Neural progenitor cell (in vitro differentiated cells): Measurements from ENCODE around the gene CHST8. TPM values are rescaled to one million over a fixed set of nuclear protein-coding genes. Genes with fewer than 3 reads are reported as not detected.

ENCODE experiments used
- DNase-seq: peaks from one replicate; pipeline ENCODE4 v3.0.0-alpha.2; 2016; ENCODE audit warnings: low spot score
- H2AFZ ChIP-seq: fragments of 200-600 bp; sonication (generic); replicated peaks from 2 replicates; pipeline ENCODE4 v1.6.1; 2016; ENCODE audit warnings: antibody characterized with exemption
- H3F3A ChIP-seq: fragments of 200-600 bp; sonication (generic); 2 replicates; pipeline ENCODE4 v1.6.1; 2016; ENCODE audit warnings: antibody characterized with exemption, low read depth
- H3K27ac ChIP-seq: fragments of 200-600 bp; sonication (generic); 2 replicates; pipeline ENCODE4 v1.5.1; 2016; ENCODE audit warnings: mild to moderate bottlenecking
- H3K27me3 ChIP-seq: fragments of 200-600 bp; sonication (generic); 2 replicates; pipeline ENCODE4 v1.6.1; 2016; ENCODE audit warnings: mild to moderate bottlenecking, moderate library complexity
- H3K36me3 ChIP-seq: fragments of 200-600 bp; sonication (generic); 2 replicates; pipeline ENCODE4 v1.5.1; 2016
- H3K4me1 ChIP-seq: fragments of 200-600 bp; sonication (generic); 2 replicates; pipeline ENCODE4 v1.6.1; 2016; ENCODE audit warnings: mixed run types
- H3K4me2 ChIP-seq: fragments of 200-600 bp; sonication (generic); 2 replicates; pipeline ENCODE4 v1.6.1; 2016
- H3K4me3 ChIP-seq: fragments of 200-600 bp; sonication (generic); 2 replicates; pipeline ENCODE4 v1.5.1; 2016
- H3K79me2 ChIP-seq: fragments of 200-600 bp; sonication (generic); 2 replicates; pipeline ENCODE4 v1.6.1; 2016; ENCODE audit warnings: low read depth
- H3K9ac ChIP-seq: fragments of 200-600 bp; sonication (generic); 2 replicates; pipeline ENCODE4 v1.6.1; 2016
- H3K9me3 ChIP-seq: fragments of 200-600 bp; sonication (generic); 2 replicates; pipeline ENCODE4 v1.5.1; 2016; ENCODE audit warnings: low read depth
- H4K20me1 ChIP-seq: fragments of 200-600 bp; sonication (generic); 2 replicates; pipeline ENCODE4 v1.6.1; 2016; ENCODE audit warnings: low read depth
- H3K27ac Mint-ChIP-seq: 3 replicates; pipeline ENCODE4 v1.8.0; 2021; ENCODE audit warnings: mixed read lengths
- H3K27me3 Mint-ChIP-seq: 2 replicates; pipeline ENCODE4 v1.8.0; 2022; ENCODE audit warnings: low read depth, mild to moderate bottlenecking, inconsistent platforms, moderate library complexity, mixed read lengths; ENCODE audit not compliant: insufficient read depth
- H3K36me3 Mint-ChIP-seq: 3 replicates; pipeline ENCODE4 v1.8.0; 2021; ENCODE audit warnings: mixed read lengths
- H3K4me1 Mint-ChIP-seq: 3 replicates; pipeline ENCODE4 v1.8.0; 2021; ENCODE audit warnings: mixed read lengths
- H3K4me3 Mint-ChIP-seq: 3 replicates; pipeline ENCODE4 v1.8.0; 2021; ENCODE audit warnings: mild to moderate bottlenecking, moderate library complexity, mixed read lengths
- H3K9me3 Mint-ChIP-seq: 3 replicates; pipeline ENCODE4 v1.8.0; 2020; ENCODE audit warnings: mixed read lengths
- EZH2 ChIP-seq: fragments of 200-600 bp; sonication (generic); IDR thresholded peaks from 2 replicates; pipeline ENCODE4 v1.6.1; 2017; ENCODE audit warnings: antibody characterized with exemption, mild to moderate bottlenecking, moderate library complexity
- EZH2phosphoT487 ChIP-seq: fragments of 200-600 bp; sonication (generic); IDR thresholded peaks from 2 replicates; pipeline ENCODE4 v1.6.1; 2017; ENCODE audit warnings: antibody characterized with exemption
- total RNA-seq: library from RNA; depleted of rRNA; stranded (reverse); fragments of >200 nt; gene quantifications from 2 replicates; pipeline ENCODE4 v1.2.3, GENCODE V29; 2015; ENCODE audit warnings: low replicate concordance
- TF ChIP-seq, protein P1 (sequence below): fragments of 200-600 bp; sonication (generic); IDR thresholded peaks from 2 replicates; pipeline ENCODE4 v1.5.1; 2017; ENCODE audit warnings: antibody characterized with exemption, mild to moderate bottlenecking

CHST8 gene
- total RNA-seq, 1 donor from 2014 or later, result 0.92 TPM

GRCh38 chr19:33794683-33795369, 173.1 kb downstream of the CHST8 start:
- no peaks in the 10 kb centered on the region for H3K27me3 ChIP-seq
- no peaks in the 10 kb centered on the region for H3K36me3 ChIP-seq
- peaks cover 20% of the 10 kb centered on the region for H3K4me1 ChIP-seq
- TF ChIP-seq, protein P1, sequence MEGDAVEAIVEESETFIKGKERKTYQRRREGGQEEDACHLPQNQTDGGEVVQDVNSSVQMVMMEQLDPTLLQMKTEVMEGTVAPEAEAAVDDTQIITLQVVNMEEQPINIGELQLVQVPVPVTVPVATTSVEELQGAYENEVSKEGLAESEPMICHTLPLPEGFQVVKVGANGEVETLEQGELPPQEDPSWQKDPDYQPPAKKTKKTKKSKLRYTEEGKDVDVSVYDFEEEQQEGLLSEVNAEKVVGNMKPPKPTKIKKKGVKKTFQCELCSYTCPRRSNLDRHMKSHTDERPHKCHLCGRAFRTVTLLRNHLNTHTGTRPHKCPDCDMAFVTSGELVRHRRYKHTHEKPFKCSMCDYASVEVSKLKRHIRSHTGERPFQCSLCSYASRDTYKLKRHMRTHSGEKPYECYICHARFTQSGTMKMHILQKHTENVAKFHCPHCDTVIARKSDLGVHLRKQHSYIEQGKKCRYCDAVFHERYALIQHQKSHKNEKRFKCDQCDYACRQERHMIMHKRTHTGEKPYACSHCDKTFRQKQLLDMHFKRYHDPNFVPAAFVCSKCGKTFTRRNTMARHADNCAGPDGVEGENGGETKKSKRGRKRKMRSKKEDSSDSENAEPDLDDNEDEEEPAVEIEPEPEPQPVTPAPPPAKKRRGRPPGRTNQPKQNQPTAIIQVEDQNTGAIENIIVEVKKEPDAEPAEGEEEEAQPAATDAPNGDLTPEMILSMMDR, result no peak
- TF ChIP-seq EZH2 (no peak), EZH2phosphoT487 (no peak)
- H3K9ac ChIP-seq, result no peak overlapping the region
- peaks cover 23% of the 10 kb centered on the region for H3K79me2 ChIP-seq
- Mint-ChIP-seq H3K27me3 (peaks cover 9% of the 10 kb centered on the region), H3K27ac (peak overlapping the region; percentile 89), H3K36me3 (peaks cover 4% of the 10 kb centered on the region), H3K4me3 (peak overlapping the region; percentile 88), H3K9me3 (no peaks in the 10 kb centered on the region), H3K4me1 (peaks cover 34% of the 10 kb centered on the region)
- H3K4me3 ChIP-seq, result peak overlapping the region; percentile 93
- H2AFZ ChIP-seq, result peak overlapping the region; percentile 83
- DNase-seq, result peak; percentile 59
- no peaks in the 10 kb centered on the region for H3K9me3 ChIP-seq
- peak overlapping the region; percentile 90 for H3K4me2 ChIP-seq
- peaks cover 10% of the 10 kb centered on the region for H4K20me1 ChIP-seq
- peak overlapping the region; percentile 32 for H3K27ac ChIP-seq
- peaks cover 55% of the 10 kb centered on the region for H3F3A ChIP-seq

DNA sequence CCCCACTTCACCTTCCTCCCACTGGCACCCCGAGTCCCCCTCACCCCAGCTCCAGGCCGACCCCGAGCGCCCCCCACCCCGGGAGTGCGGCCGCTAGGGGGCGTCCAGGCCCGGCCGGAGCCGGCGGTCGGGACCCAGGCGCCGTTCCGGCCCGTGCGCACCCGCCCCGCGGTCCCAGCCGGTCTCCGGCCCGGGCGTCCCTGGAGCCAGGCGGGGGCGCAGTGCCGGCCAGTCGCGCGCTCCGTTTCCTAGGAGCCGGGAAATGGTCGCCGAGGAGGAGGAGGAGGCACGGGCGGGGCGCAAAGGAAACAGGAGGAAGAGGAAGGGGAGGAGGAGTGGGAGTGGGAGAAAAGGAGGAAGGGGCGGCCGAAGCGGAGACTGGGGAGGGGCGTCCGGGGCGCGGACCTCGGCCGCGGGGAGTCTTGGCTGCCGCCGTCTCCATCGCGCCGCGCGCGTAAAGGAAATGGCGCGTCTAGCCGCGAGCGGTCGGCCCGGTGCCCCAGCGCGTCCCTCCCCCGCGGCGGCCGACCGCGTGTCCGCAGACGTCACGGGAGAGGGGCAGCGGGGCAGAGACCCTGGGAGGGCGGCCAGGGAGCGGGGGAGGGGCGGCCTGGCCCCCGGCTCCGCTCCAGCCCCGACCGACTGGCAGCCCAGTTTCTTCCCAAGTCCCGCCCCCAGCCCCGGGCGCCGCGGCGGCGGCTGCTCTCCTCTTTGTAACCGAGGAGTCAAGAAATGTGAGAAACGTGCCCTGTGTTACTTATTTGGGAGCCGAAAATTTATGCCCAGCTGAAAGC, 173.8 kb downstream of the CHST8 start:
- Histone ChIP-seq H2AFZ (peak overlapping the region; percentile 83), H3K79me2 (peaks cover 30% of the 10 kb centered on the region), H3K27ac (peak overlapping the region; percentile 94), H3K27me3 (no peaks in the 10 kb centered on the region), H3K4me1 (peaks cover 20% of the 10 kb centered on the region), H3K9ac (no peak overlapping the region), H3K9me3 (no peaks in the 10 kb centered on the region), H4K20me1 (peaks cover 18% of the 10 kb centered on the region), H3K4me2 (peak overlapping the region; percentile 90), H3F3A (peaks cover 55% of the 10 kb centered on the region), H3K36me3 (no peaks in the 10 kb centered on the region), H3K4me3 (peak overlapping the region; percentile 93)
- peaks cover 9% of the 10 kb centered on the region for H3K27me3 Mint-ChIP-seq
- H3K27ac Mint-ChIP-seq, result peak overlapping the region; percentile 89
- peaks cover 7% of the 10 kb centered on the region for H3K36me3 Mint-ChIP-seq
- H3K4me1 Mint-ChIP-seq, result peaks cover 38% of the 10 kb centered on the region
- no peaks in the 10 kb centered on the region for H3K9me3 Mint-ChIP-seq
- peak overlapping the region; percentile 88 for H3K4me3 Mint-ChIP-seq
- DNase-seq, result peak; percentile 97
- TF ChIP-seq, protein P1, result peak; percentile 91
- TF ChIP-seq EZH2, result no peak

DNA sequence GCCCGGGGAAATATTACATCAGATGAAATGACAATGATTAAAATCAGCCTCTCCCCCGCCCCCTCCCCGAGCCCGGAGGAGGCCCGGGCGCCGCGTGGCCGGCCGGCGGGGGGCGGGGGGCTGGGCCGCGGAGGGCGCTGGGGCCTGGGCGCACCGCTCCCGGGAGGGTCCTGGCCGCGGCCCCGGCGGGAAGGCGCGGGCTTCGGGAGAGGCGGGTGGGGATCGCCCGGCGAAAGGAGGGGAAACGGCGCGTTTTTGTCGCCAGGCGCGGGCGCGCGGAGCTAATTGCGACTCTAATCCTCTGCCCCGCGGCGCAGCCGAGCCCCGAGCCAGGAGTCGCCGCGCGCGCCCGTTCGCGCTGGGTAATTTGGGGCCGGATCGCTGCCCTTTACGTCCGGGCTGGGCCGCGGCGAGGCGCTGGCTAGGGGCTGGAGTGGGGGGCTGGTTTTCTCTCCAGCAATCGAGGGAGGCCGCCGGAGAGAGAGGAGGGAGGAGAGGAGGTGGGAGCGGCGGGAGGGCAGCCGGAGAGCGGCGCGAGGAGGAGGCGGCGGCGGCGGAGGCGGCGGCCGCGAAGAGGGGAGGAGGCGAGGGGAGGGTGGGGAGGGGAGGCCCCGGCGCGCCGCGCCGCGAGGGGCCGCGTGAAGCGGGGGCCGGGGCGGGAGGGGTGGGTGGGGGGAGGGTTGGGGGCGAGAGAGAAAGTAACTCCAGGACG, 174.6 kb downstream of the CHST8 start, which contains the start of gene KCTD15:
Gene KCTD15 (plus strand): TSS at position 707 of the 712 bp plus-strand sequence. CDS start 3,585 bp downstream, outside the sequence.
- H2AFZ ChIP-seq, result peak within 1 kb of the TSS; percentile 63
- H3K4me2 ChIP-seq, result peak within 1 kb of the TSS; percentile 90
- H3K9me3 Mint-ChIP-seq, result no peaks in the 10 kb centered on the region
- H3K27ac Mint-ChIP-seq, result peak within 1 kb of the TSS; percentile 92
- peaks cover 10% of the 10 kb centered on the region for H3K36me3 Mint-ChIP-seq
- peaks cover 37% of the 10 kb centered on the region for H3K4me1 Mint-ChIP-seq
- TF ChIP-seq, protein P1, result no peak
- no peak for TF ChIP-seq EZH2
- TF ChIP-seq EZH2phosphoT487, result no peak
- peaks cover 36% of the 10 kb centered on the region for H3K79me2 ChIP-seq
- no peaks in the 10 kb centered on the region for H3K9me3 ChIP-seq
- H3K4me3 Mint-ChIP-seq, result peak within 1 kb of the TSS; percentile 95
- no peaks in the 10 kb centered on the region for H3K36me3 ChIP-seq
- H3K4me3 ChIP-seq, result peak within 1 kb of the TSS; percentile 93
- H4K20me1 ChIP-seq, result peaks cover 25% of the 10 kb centered on the region
- peaks cover 20% of the 10 kb centered on the region for H3K4me1 ChIP-seq
- H3F3A ChIP-seq, result peaks cover 55% of the 10 kb centered on the region
- H3K27me3 Mint-ChIP-seq, result peaks cover 7% of the 10 kb centered on the region
- no peaks in the 10 kb centered on the region for H3K27me3 ChIP-seq
- H3K9ac ChIP-seq, result peak within 1 kb of the TSS; percentile 71
- peak; percentile 92 for DNase-seq
- H3K27ac ChIP-seq, result peak within 1 kb of the TSS; percentile 94
